Measurements from ENCODE around the gene PLEKHH2. TPM values are rescaled to one million over a fixed set of nuclear protein-coding genes. Genes with fewer than 3 reads are reported as not detected.

PLEKHH2 gene
- total RNA-seq, 1 donor from 2014 or later = 2.3 TPM

GRCh38 chr2:43604674-43605073 lies 32.4 kb upstream of the PLEKHH2 start:
- Histone ChIP-seq H3K4me3 (ENCODE audit: low read depth, low read length) (no peak overlapping the region), H3K27me3 (ENCODE audit: control insufficient read depth, insufficient read depth, low read length) (no peaks in the 10 kb centered on the region), H3K36me3 (ENCODE audit: control insufficient read depth, insufficient read depth, low read length) (no peaks in the 10 kb centered on the region)
- TF ChIP-seq CTCF (IDR thresholded peaks at IDR 0.05; ENCODE audit: insufficient read depth, low read length, poor library complexity, severe bottlenecking) = no peak
- DNase-seq (ENCODE audit: low read depth) = no peak

- DNase-seq (ENCODE audit: low read depth) = peak; percentile 35
- H3K27me3 ChIP-seq (ENCODE audit: control insufficient read depth, insufficient read depth, low read length) = no peaks in the 10 kb centered on the region
- no peaks in the 10 kb centered on the region for H3K36me3 ChIP-seq (ENCODE audit: control insufficient read depth, insufficient read depth, low read length)
- TF ChIP-seq CTCF (IDR thresholded peaks at IDR 0.05; ENCODE audit: insufficient read depth, low read length, poor library complexity, severe bottlenecking) = peak; percentile 69
- no peak overlapping the region for H3K4me3 ChIP-seq (ENCODE audit: low read depth, low read length)
These were observed 31.9 kb upstream of the PLEKHH2 start for GRCh38 chr2:43605079-43605655.

GRCh38 chr2:43605851-43606250 lies 31.2 kb upstream of the PLEKHH2 start:
- H3K27me3 ChIP-seq (ENCODE audit: control insufficient read depth, insufficient read depth, low read length) = no peaks in the 10 kb centered on the region
- no peak for TF ChIP-seq CTCF (IDR thresholded peaks at IDR 0.05; ENCODE audit: insufficient read depth, low read length, poor library complexity, severe bottlenecking)
- no peaks in the 10 kb centered on the region for H3K36me3 ChIP-seq (ENCODE audit: control insufficient read depth, insufficient read depth, low read length)
- H3K4me3 ChIP-seq (ENCODE audit: low read depth, low read length) = no peak overlapping the region
- DNase-seq (ENCODE audit: low read depth) = no peak

- Histone ChIP-seq H3K4me3 (ENCODE audit: low read depth, low read length) (no peak overlapping the region), H3K36me3 (ENCODE audit: control insufficient read depth, insufficient read depth, low read length) (no peaks in the 10 kb centered on the region), H3K27me3 (ENCODE audit: control insufficient read depth, insufficient read depth, low read length) (no peaks in the 10 kb centered on the region)
- DNase-seq (ENCODE audit: low read depth) = peak; percentile 7
- TF ChIP-seq CTCF (IDR thresholded peaks at IDR 0.05; ENCODE audit: insufficient read depth, low read length, poor library complexity, severe bottlenecking) = peak; percentile 59
These were observed 27.7 kb upstream of the PLEKHH2 start for GRCh38 chr2:43609290-43609918.

GRCh38 chr2:43610361-43610760 lies 26.7 kb upstream of the PLEKHH2 start:
- DNase-seq (ENCODE audit: low read depth) = no peak
- TF ChIP-seq CTCF (IDR thresholded peaks at IDR 0.05; ENCODE audit: insufficient read depth, low read length, poor library complexity, severe bottlenecking) = no peak

More at GRCh38 chr2:43610361-43610760, 26.7 kb upstream of the PLEKHH2 start:
- Histone ChIP-seq H3K36me3 (ENCODE audit: control insufficient read depth, insufficient read depth, low read length) (no peaks in the 10 kb centered on the region), H3K4me3 (ENCODE audit: low read depth, low read length) (no peak overlapping the region), H3K27me3 (ENCODE audit: control insufficient read depth, insufficient read depth, low read length) (no peaks in the 10 kb centered on the region)
